HFFc6 (cell line): ENCODE data around the gene ZBTB16. TPM values are rescaled to one million over a fixed set of nuclear protein-coding genes. Genes with fewer than 3 reads are reported as not detected.
"Not testable (repeated sequence)": the region's sequence is repeated elsewhere in the genome, so short reads cannot be mapped to it uniquely, and the experiment has no call there.

Experiments
- DNase-seq: peaks from one replicate; pipeline ENCODE4 v3.0.0-alpha.2; 2018
- H3K27ac Mint-ChIP-seq: 2 replicates; pipeline ENCODE4 v1.8.0; 2020; ENCODE audit warnings: mild to moderate bottlenecking, mixed read lengths
- H3K27me3 Mint-ChIP-seq: 2 replicates; pipeline ENCODE4 v1.8.0; 2021; ENCODE audit warnings: mild to moderate bottlenecking, moderate library complexity, mixed read lengths; ENCODE audit not compliant: insufficient read depth
- H3K36me3 Mint-ChIP-seq: 2 replicates; pipeline ENCODE4 v1.8.0; 2021; ENCODE audit warnings: low read depth, mixed read lengths
- H3K4me1 Mint-ChIP-seq: 2 replicates; pipeline ENCODE4 v1.8.0; 2020; ENCODE audit warnings: low read depth, mixed read lengths
- H3K4me3 Mint-ChIP-seq: 2 replicates; pipeline ENCODE4 v1.8.0; 2020; ENCODE audit warnings: mild to moderate bottlenecking, moderate library complexity, mixed read lengths
- H3K9me3 Mint-ChIP-seq: 2 replicates; pipeline ENCODE4 v1.8.0; 2020; ENCODE audit warnings: mild to moderate bottlenecking, mixed read lengths
- CTCF ChIP-seq: fragments of 200-600 bp; sonication (generic); IDR thresholded peaks from 2 replicates; pipeline ENCODE4 v1.5.0; 2021; ENCODE audit warnings: antibody characterized with exemption, mild to moderate bottlenecking
- total RNA-seq, 6 experiments: library from RNA; stranded (reverse); fragmentation: NEBNext Ultra II Directional; extraction: Animal tissue kit (Norgen Biotek cat#: 25700); gene quantifications; 2 replicates in 1 of 6; 3 replicates in 5 of 6; pipeline ENCODE4 v1.2.3, GENCODE V29; 2021

ZBTB16 gene
- total RNA-seq, 6 experiments from 2014 or later: not detected

- no peak for TF ChIP-seq CTCF
- no peak for DNase-seq
- Mint-ChIP-seq H3K27ac (no peak overlapping the region), H3K27me3 (peaks cover 32% of the 10 kb centered on the region), H3K4me1 (peaks cover 7% of the 10 kb centered on the region; the same call in 1 of the 2 replicates), H3K36me3 (no peaks in the 10 kb centered on the region), H3K9me3 (no peaks in the 10 kb centered on the region), H3K4me3 (no peak overlapping the region)
Observed at GRCh38 chr11:114042234-114042633, 17.3 kb upstream of the ZBTB16 start.

- DNase-seq: no peak
- peaks cover 38% of the 10 kb centered on the region for H3K27me3 Mint-ChIP-seq
- H3K9me3 Mint-ChIP-seq: no peaks in the 10 kb centered on the region
- no peaks in the 10 kb centered on the region for H3K36me3 Mint-ChIP-seq
- H3K27ac Mint-ChIP-seq: no peak overlapping the region
- H3K4me1 Mint-ChIP-seq: peaks cover 7% of the 10 kb centered on the region; the same call in 1 of the 2 replicates
- no peak overlapping the region for H3K4me3 Mint-ChIP-seq
- TF ChIP-seq CTCF: no peak
Observed at GRCh38 chr11:114044042-114044871, 15.3 kb upstream of the ZBTB16 start.

- no peak overlapping the region for H3K27ac Mint-ChIP-seq
- DNase-seq: no peak
- H3K9me3 Mint-ChIP-seq: no peaks in the 10 kb centered on the region
- TF ChIP-seq CTCF: no peak
- H3K4me1 Mint-ChIP-seq: no peaks in the 10 kb centered on the region
- H3K27me3 Mint-ChIP-seq: peaks cover 54% of the 10 kb centered on the region
- no peak overlapping the region for H3K4me3 Mint-ChIP-seq
- no peaks in the 10 kb centered on the region for H3K36me3 Mint-ChIP-seq
Observed at GRCh38 chr11:114047327-114047726, 12.2 kb upstream of the ZBTB16 start.

- no peak for TF ChIP-seq CTCF
- no peak for DNase-seq
- Mint-ChIP-seq H3K27me3 (peaks cover 55% of the 10 kb centered on the region), H3K27ac (no peak overlapping the region), H3K4me1 (no peaks in the 10 kb centered on the region), H3K36me3 (no peaks in the 10 kb centered on the region), H3K9me3 (no peaks in the 10 kb centered on the region), H3K4me3 (no peak overlapping the region)
Observed at GRCh38 chr11:114049050-114049449, 10.5 kb upstream of the ZBTB16 start.

GRCh38 chr11:114049766-114050165 lies 9.7 kb upstream of the ZBTB16 start:
- not testable (repeated sequence) for H3K4me3 Mint-ChIP-seq, H3K36me3 Mint-ChIP-seq, H3K9me3 Mint-ChIP-seq, H3K27ac Mint-ChIP-seq, DNase-seq, H3K4me1 Mint-ChIP-seq
- H3K27me3 Mint-ChIP-seq: peaks cover 56% of the 10 kb centered on the region

GRCh38 chr11:114050258-114050927 lies 9.1 kb upstream of the ZBTB16 start:
- no peak for TF ChIP-seq CTCF
- Mint-ChIP-seq H3K9me3 (no peaks in the 10 kb centered on the region), H3K27me3 (peaks cover 57% of the 10 kb centered on the region), H3K27ac (no peak overlapping the region), H3K36me3 (no peaks in the 10 kb centered on the region), H3K4me1 (no peaks in the 10 kb centered on the region), H3K4me3 (no peak overlapping the region)
- no peak for DNase-seq
